Mononuclear cell (primary cell): ENCODE data around the gene GFOD1. TPM values are rescaled to one million over a fixed set of nuclear protein-coding genes. Genes with fewer than 3 reads are reported as not detected.
"Not testable (repeated sequence)": the region's sequence is repeated elsewhere in the genome, so short reads cannot be mapped to it uniquely, and the experiment has no call there.

Experiments used
- H3K27me3 ChIP-seq: 2 replicates; pipeline ENCODE4 v1.6.0; 2011; ENCODE audit warnings: low read length, control low read depth; ENCODE audit not compliant: insufficient read depth
- H3K4me1 ChIP-seq: 2 replicates; pipeline ENCODE4 v1.5.1; 2011; ENCODE audit warnings: mild to moderate bottlenecking, low read length, control low read depth; ENCODE audit not compliant: insufficient read depth
- H3K4me3 ChIP-seq: 2 replicates; pipeline ENCODE4 v1.5.1; 2011; ENCODE audit warnings: mild to moderate bottlenecking, low read length, moderate library complexity
- H3K9me3 ChIP-seq: 2 replicates; pipeline ENCODE4 v1.5.1; 2011; ENCODE audit warnings: low read depth, mild to moderate bottlenecking, control low read depth, low read length
- total RNA-seq: library from RNA; depleted of rRNA; stranded (reverse); fragments of >200 nt; gene quantifications from one replicate; pipeline ENCODE4 v1.2.3, GENCODE V29; 2012

The GFOD1 gene
- total RNA-seq, 1 donor = 10.3 TPM

GRCh38 chr6:13519839-13520238 is 32.4 kb upstream of the GFOD1 start:
- Histone ChIP-seq H3K9me3 (no peaks in the 10 kb centered on the region), H3K4me3 (no peak overlapping the region), H3K27me3 (no peaks in the 10 kb centered on the region), H3K4me1 (peaks cover 5% of the 10 kb centered on the region)

- no peaks in the 10 kb centered on the region for H3K4me1 ChIP-seq
- no peaks in the 10 kb centered on the region for H3K9me3 ChIP-seq
- H3K27me3 ChIP-seq = no peaks in the 10 kb centered on the region
- H3K4me3 ChIP-seq = no peak overlapping the region
Measured at GRCh38 chr6:13517116-13517515, 29.7 kb upstream of the GFOD1 start.

GRCh38 chr6:13515912-13516311 is 28.5 kb upstream of the GFOD1 start:
- no peak overlapping the region for H3K4me3 ChIP-seq
- H3K9me3 ChIP-seq = no peaks in the 10 kb centered on the region
- H3K4me1 ChIP-seq = no peaks in the 10 kb centered on the region
- H3K27me3 ChIP-seq = no peaks in the 10 kb centered on the region

GRCh38 chr6:13513626-13514502 is 26.5 kb upstream of the GFOD1 start:
- Histone ChIP-seq H3K4me3 (no peak overlapping the region), H3K4me1 (no peaks in the 10 kb centered on the region)

GRCh38 chr6:13512900-13513299 is 25.5 kb upstream of the GFOD1 start:
- Histone ChIP-seq H3K4me3 (no peak overlapping the region), H3K9me3 (no peaks in the 10 kb centered on the region), H3K27me3 (no peaks in the 10 kb centered on the region), H3K4me1 (no peaks in the 10 kb centered on the region)

More at GRCh38 chr6:13513626-13514502, 26.5 kb upstream of the GFOD1 start:
- Histone ChIP-seq H3K9me3 (no peaks in the 10 kb centered on the region), H3K27me3 (no peaks in the 10 kb centered on the region)

GRCh38 chr6:13511913-13512717 is 24.7 kb upstream of the GFOD1 start:
- Histone ChIP-seq H3K9me3 (no peaks in the 10 kb centered on the region), H3K4me3 (no peak overlapping the region), H3K4me1 (no peaks in the 10 kb centered on the region), H3K27me3 (no peaks in the 10 kb centered on the region)

GRCh38 chr6:13511141-13511571 is 23.8 kb upstream of the GFOD1 start:
- not testable (repeated sequence) for H3K4me3 ChIP-seq, H3K4me1 ChIP-seq, H3K27me3 ChIP-seq, H3K9me3 ChIP-seq

- H3K4me1 ChIP-seq, H3K9me3 ChIP-seq, H3K27me3 ChIP-seq, H3K4me3 ChIP-seq: not testable (repeated sequence)
Measured at GRCh38 chr6:13510433-13510832, 23.0 kb upstream of the GFOD1 start.

- H3K4me1 ChIP-seq = no peaks in the 10 kb centered on the region
- no peak overlapping the region for H3K4me3 ChIP-seq
- no peaks in the 10 kb centered on the region for H3K27me3 ChIP-seq
- H3K9me3 ChIP-seq = no peaks in the 10 kb centered on the region
Measured at GRCh38 chr6:13508711-13509705, 21.6 kb upstream of the GFOD1 start.

GRCh38 chr6:13507306-13507860 is 20.0 kb upstream of the GFOD1 start:
- no peaks in the 10 kb centered on the region for H3K4me1 ChIP-seq
- no peaks in the 10 kb centered on the region for H3K9me3 ChIP-seq
- H3K27me3 ChIP-seq = no peaks in the 10 kb centered on the region
- H3K4me3 ChIP-seq = no peak overlapping the region

- no peaks in the 10 kb centered on the region for H3K4me1 ChIP-seq
- no peaks in the 10 kb centered on the region for H3K9me3 ChIP-seq
- H3K27me3 ChIP-seq = no peaks in the 10 kb centered on the region
- H3K4me3 ChIP-seq = no peak overlapping the region
Measured at GRCh38 chr6:13505345-13505734, 17.9 kb upstream of the GFOD1 start.

GRCh38 chr6:13504611-13505344 is 17.4 kb upstream of the GFOD1 start:
- no peaks in the 10 kb centered on the region for H3K9me3 ChIP-seq
- no peak overlapping the region for H3K4me3 ChIP-seq
- H3K27me3 ChIP-seq = no peaks in the 10 kb centered on the region
- peaks cover 3% of the 10 kb centered on the region for H3K4me1 ChIP-seq

GRCh38 chr6:13500915-13501314 is 13.5 kb upstream of the GFOD1 start:
- no peak overlapping the region for H3K4me3 ChIP-seq

GRCh38 chr6:13500264-13500663 is 12.9 kb upstream of the GFOD1 start:
- Histone ChIP-seq H3K4me3 (no peak overlapping the region), H3K27me3 (no peaks in the 10 kb centered on the region), H3K9me3 (no peaks in the 10 kb centered on the region), H3K4me1 (peaks cover 12% of the 10 kb centered on the region)

More at GRCh38 chr6:13500915-13501314, 13.5 kb upstream of the GFOD1 start:
- Histone ChIP-seq H3K9me3 (no peaks in the 10 kb centered on the region), H3K4me1 (peaks cover 12% of the 10 kb centered on the region), H3K27me3 (no peaks in the 10 kb centered on the region)
